GM12874 (cell line): ENCODE results near the gene SLC22A23.

Source experiments
- CTCF ChIP-seq: IDR thresholded peaks from 2 replicates; pipeline ENCODE4 v1.5.1; 2011; ENCODE audit warnings: low read depth, mild to moderate bottlenecking, control low read depth, low read length, moderate library complexity; ENCODE audit not compliant: insufficient read depth

Gene SLC22A23

GRCh38 chr6:3336859-3337515, 119.9 kb downstream of the SLC22A23 start:
- no peak for TF ChIP-seq CTCF

GRCh38 chr6:3336066-3336786, 120.6 kb downstream of the SLC22A23 start:
- TF ChIP-seq CTCF = no peak

- no peak for TF ChIP-seq CTCF
These were observed 121.7 kb downstream of the SLC22A23 start for GRCh38 chr6:3335169-3335568.

GRCh38 chr6:3334555-3334954, 122.3 kb downstream of the SLC22A23 start:
- TF ChIP-seq CTCF = no peak

- TF ChIP-seq CTCF = no peak
These were observed 123.6 kb downstream of the SLC22A23 start for GRCh38 chr6:3333263-3333662.

- TF ChIP-seq CTCF = no peak
These were observed 124.9 kb downstream of the SLC22A23 start for GRCh38 chr6:3331971-3332370.

- no peak for TF ChIP-seq CTCF
These were observed 125.4 kb downstream of the SLC22A23 start for GRCh38 chr6:3331494-3331893.
